H1 (cell line): ENCODE data around the gene EPN2.
"Not testable (repeated sequence)": the region's sequence is repeated elsewhere in the genome, so short reads cannot be mapped to it uniquely, and the experiment has no call there.

Experiments used
- CTCF ChIP-seq, 3 experiments: IDR thresholded peaks; 1 replicate in 2 of 3; 2 replicates in 1 of 3; pipeline versions ENCODE4 v1.5.1 to v1.6.1; 2011; ENCODE audit warnings: low read length in 3 of 3, mild to moderate bottlenecking in 3 of 3, inconsistent platforms in 2 of 3, low read depth in 1 of 3, moderate library complexity in 1 of 3; ENCODE audit not compliant: insufficient read depth in 1 of 3; ENCODE audit errors: control extremely low read depth in 1 of 3
- EP300 ChIP-seq, 2 experiments: IDR thresholded peaks; 1 replicate in 1 of 2; 2 replicates in 1 of 2; pipeline ENCODE4 v1.6.1; 2011 to 2012; ENCODE audit warnings: low read depth in 2 of 2, low read length in 2 of 2, mild to moderate bottlenecking in 2 of 2, borderline replicate concordance in 1 of 2, inconsistent platforms in 1 of 2, moderate library complexity in 1 of 2
- SP1 ChIP-seq: IDR thresholded peaks from 2 replicates; pipeline ENCODE4 v1.6.1; 2011; ENCODE audit warnings: low read depth, low read length
- TAF1 ChIP-seq: IDR thresholded peaks from 2 replicates; pipeline ENCODE4 v1.6.1; 2011; ENCODE audit warnings: mild to moderate bottlenecking, low read depth, low read length

- not testable (repeated sequence) for TF ChIP-seq SP1; CTCF (IDR thresholded peaks at IDR 0.05; ENCODE audit: control extremely low read depth in 1 of 3, insufficient read depth in 1 of 3, low read depth in 1 of 3, low read length in 3 of 3); EP300 (IDR thresholded peaks at IDR 0.05; ENCODE audit: borderline replicate concordance in 1 of 2, low read depth in 2 of 2, low read length in 2 of 2); TAF1
Measured at GRCh38 chr17:19187883-19188869, 49.0 kb upstream of the EPN2 start.
